CD4-positive, alpha-beta T cell treated with Interleukin-15 for 4 hours (primary cell): ENCODE data around the gene ARHGAP23.

Experiments used
- DNase-seq: peaks from one replicate; pipeline ENCODE4 v3.0.0-alpha.2; 2020; ENCODE audit warnings: low spot score

The ARHGAP23 gene, protein sequence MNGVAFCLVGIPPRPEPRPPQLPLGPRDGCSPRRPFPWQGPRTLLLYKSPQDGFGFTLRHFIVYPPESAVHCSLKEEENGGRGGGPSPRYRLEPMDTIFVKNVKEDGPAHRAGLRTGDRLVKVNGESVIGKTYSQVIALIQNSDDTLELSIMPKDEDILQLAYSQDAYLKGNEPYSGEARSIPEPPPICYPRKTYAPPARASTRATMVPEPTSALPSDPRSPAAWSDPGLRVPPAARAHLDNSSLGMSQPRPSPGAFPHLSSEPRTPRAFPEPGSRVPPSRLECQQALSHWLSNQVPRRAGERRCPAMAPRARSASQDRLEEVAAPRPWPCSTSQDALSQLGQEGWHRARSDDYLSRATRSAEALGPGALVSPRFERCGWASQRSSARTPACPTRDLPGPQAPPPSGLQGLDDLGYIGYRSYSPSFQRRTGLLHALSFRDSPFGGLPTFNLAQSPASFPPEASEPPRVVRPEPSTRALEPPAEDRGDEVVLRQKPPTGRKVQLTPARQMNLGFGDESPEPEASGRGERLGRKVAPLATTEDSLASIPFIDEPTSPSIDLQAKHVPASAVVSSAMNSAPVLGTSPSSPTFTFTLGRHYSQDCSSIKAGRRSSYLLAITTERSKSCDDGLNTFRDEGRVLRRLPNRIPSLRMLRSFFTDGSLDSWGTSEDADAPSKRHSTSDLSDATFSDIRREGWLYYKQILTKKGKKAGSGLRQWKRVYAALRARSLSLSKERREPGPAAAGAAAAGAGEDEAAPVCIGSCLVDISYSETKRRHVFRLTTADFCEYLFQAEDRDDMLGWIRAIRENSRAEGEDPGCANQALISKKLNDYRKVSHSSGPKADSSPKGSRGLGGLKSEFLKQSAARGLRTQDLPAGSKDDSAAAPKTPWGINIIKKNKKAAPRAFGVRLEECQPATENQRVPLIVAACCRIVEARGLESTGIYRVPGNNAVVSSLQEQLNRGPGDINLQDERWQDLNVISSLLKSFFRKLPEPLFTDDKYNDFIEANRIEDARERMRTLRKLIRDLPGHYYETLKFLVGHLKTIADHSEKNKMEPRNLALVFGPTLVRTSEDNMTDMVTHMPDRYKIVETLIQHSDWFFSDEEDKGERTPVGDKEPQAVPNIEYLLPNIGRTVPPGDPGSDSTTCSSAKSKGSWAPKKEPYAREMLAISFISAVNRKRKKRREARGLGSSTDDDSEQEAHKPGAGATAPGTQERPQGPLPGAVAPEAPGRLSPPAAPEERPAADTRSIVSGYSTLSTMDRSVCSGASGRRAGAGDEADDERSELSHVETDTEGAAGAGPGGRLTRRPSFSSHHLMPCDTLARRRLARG (N-terminal part only)

DNA sequence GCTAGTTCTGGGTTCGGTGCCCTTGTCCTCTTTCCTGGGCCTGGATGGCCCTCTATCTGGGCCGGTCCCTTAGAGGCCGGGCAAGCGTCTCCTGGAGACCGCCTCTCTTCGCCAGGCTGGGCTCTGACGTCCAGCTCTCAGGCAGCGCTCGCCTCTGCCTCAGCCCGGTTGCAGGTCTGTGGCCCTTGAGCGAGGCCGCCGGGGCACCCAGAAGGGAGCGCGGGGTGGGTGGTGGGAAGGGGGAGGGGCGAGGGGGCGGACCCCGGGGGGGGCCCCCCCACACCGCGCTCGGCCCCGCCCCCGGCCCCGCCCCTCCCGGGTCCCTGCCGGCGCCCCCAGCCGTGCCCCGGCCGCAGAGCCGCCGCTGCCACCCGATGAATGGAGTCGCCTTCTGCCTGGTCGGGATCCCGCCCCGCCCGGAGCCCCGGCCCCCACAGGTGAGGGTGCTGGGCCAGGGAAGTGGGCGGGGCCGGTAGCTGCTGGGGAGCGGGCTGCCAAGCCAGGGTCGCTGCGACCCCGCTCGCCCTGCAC is at the start of gene ARHGAP23:
ARHGAP23 (plus strand) TSS at position 353 of the 531 bp plus-strand sequence; CDS start at position 375, 22 bp downstream.
- DNase-seq, result peak; percentile 20

DNA sequence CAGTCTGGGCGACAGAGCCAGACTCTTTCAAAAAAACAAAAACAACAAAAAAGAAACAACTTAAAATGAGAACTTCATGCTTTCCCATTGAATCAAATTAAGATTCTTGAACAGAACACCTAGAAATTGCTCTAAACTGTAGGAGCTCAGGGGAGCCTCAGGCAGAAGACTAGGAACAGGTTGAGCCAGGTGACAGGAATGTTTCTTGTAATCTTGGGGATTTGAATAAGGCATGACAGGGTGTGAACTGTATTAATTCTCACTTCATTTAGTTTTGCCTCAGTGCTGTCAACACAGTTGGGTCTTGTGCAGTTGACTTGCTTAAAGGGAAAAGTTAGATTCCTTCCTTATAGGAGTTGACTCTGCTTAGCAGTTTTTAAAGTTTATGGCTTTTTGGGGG is 48.8 kb upstream of the ARHGAP23 start:
- DNase-seq, result no peak

DNA sequence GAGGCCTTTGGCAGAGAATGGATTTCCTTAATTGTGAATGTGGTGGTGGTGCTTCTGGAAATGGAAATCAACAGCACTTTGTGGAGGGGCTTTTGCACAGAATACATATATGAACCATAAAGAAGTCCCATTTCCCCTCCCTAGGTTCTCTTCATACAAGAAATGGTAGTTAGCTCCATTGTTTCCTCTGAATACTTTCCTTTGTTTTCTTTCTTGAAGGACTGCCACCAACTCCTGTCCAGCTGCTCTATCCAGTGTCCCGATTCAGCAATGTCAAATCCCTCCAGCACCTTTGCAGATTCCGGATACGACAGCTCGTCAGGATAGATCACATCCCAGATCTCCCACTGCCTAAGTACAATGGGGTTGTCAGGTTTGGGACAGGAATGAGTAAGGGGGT is 33.2 kb upstream of the ARHGAP23 start:
- no peak for DNase-seq

DNA sequence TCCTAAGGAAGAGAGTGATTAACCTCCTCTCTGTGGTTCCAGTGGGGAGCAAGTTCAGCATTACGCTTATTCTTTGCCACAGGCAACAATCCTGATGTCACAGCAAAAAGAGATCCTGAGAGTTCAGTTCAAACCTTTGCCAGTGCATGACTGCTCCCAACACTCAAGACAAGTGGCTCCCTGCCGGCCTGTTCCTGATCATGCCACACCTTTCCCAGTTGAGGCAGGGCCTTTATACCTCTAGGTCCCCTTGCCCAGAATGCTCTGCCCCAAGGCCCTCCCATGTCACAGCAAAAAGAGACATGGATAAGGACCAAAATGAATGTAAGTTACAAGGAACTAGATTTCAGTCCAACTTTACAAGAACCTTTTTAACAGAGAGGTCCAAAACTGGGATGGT is 31.0 kb upstream of the ARHGAP23 start:
- DNase-seq, result no peak

DNA sequence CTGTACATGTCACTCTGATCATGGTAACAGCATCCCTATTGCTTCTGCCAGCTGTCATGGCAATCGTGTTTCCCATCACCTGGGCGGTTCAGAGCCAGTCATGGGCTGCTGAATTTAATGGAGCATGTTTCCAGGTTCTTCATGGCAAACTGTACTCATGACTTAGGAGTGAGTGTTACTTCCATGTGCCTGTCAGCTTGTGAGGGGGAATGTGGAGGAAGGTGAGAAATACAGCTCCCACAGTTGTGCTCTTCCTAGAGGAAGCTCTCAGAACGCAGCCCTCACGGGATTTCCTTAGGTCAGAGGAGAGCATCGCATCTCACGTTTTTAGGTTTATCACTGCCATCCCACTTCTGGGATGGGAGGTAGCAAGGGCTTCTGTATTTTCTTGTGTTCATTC is 28.0 kb upstream of the ARHGAP23 start:
- DNase-seq, result no peak

DNA sequence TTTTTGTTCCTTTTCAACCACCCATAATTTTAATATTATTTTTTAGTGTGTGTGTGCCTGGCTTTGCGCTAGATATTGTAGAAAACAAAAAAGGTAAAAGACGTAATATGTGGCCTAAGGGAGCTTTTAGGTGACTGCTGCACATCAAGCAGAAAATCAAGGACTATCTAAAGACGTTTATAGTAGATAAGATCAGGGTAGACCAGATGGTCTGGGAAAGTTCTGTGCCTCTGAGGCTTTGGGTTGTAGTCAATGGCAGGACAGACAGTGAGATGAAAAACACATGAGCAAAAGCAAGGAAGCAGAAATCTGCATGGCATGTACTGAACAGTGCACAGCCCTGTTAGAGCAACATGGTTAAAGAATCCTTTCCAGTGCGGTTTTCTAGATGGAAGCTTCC is 26.8 kb upstream of the ARHGAP23 start:
- no peak for DNase-seq

DNA sequence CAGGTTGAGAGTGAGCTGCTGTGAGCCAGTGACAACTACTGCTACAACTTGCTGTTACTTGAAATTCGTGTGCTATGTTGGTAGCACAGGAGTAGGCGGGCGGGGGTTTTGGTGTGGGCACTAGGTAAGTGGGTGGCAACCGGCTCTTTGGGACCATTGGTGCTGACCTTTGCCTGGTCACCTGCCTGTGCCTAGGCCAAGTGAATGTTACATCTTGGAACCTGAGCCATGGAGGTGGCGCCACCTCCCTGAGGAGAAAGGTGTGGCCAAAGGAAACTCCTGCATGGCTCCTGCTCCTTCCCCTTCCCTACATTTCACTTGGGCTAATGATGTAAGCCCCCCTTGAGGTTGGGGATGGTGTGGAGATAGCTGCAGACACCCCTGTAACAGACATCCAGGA is 25.4 kb upstream of the ARHGAP23 start:
- no peak for DNase-seq

DNA sequence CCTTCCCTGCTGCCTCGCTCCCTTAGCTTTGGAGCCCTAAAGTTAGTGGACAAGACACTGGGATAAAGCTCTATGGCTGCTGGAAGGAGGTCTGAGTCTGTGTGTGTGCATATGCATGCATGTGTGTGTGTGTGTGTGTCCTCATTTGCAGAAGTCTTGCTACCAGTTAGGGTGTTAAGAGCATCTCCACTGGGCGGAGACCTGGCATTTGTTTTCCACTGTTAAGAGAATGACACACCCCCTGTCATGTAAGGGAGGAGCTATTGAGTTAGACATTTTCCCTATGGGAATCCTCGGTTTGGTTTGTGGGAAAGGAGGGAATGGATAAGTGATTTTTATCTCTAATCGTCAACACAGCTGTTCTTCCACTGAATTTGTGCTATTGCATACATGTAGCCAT is 24.8 kb upstream of the ARHGAP23 start:
- DNase-seq, result no peak

DNA sequence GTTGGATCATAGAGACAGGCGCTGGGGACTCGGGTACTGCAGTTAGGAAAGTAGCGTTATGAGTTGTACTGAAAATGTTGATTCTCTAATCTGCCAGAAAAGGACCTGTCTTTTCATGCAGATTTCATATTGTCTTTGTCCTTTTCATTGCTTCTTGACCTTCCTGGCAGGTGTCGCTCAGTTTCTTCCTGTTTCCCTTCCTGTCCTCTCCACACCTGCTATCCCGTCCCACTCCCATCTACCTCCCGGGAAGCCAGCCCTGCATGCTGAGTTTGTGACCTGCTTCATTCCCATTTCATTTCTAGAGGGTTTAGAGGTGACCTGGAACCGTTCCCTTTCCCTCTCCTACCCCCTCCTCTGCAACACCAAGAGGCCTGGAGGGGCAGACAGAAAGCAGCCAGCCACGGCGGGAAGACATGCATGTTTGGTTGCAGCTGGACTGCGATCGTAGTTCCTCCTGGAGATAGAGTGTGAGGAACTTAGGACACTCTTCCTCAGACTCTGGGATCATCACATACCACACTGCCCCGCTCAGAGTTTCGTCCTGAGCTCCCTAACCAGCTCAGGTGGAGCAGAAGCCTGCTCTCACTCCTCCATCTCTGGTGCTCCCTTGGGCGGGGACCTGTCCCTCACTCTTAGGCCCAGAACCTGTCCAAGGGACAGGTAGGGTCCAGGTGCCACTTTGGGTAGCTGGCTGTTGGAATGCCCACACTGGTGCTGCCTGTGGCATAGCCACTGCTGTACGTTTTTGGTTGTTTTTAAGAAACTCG is 23.9 kb upstream of the ARHGAP23 start:
- DNase-seq, result no peak

DNA sequence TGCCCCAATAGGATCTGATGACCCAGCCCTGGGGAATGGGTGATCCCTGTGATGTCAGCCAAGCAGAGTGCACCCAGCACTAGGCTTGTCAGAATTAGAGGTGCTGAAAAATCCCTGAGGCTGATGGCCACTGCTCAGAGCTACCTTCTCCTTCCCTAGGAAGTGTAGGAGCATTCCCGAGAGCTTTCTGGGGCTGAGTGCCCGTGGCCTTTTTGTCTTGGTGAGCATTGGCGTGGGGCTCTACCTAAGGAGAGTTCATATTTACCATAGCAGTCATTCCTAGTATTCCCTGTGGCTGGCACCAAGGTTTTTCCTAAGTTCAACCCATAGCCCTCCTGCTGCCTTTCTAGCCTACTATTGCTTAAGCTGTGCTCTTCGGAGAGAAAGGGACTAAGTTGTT is 22.6 kb upstream of the ARHGAP23 start:
- no peak for DNase-seq

DNA sequence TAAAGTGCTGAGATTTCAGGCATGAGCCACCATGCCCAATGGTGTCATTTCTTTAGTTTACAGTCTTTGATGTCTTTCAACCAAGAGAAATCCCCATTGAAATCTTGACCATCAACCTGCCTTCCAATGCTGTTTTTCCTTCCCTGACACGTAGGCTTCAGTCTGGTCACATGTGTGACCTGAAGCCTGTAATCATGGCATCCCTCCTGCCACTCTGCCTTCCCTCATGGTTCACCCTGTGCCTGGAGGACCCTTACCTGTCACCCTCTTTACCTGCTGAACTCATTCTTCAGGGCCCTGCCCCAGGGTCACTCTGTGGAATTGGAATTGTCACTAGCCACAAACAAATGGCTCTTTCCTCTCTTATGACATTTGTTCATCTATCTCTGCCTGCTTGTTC is 18.1 kb upstream of the ARHGAP23 start:
- no peak for DNase-seq

DNA sequence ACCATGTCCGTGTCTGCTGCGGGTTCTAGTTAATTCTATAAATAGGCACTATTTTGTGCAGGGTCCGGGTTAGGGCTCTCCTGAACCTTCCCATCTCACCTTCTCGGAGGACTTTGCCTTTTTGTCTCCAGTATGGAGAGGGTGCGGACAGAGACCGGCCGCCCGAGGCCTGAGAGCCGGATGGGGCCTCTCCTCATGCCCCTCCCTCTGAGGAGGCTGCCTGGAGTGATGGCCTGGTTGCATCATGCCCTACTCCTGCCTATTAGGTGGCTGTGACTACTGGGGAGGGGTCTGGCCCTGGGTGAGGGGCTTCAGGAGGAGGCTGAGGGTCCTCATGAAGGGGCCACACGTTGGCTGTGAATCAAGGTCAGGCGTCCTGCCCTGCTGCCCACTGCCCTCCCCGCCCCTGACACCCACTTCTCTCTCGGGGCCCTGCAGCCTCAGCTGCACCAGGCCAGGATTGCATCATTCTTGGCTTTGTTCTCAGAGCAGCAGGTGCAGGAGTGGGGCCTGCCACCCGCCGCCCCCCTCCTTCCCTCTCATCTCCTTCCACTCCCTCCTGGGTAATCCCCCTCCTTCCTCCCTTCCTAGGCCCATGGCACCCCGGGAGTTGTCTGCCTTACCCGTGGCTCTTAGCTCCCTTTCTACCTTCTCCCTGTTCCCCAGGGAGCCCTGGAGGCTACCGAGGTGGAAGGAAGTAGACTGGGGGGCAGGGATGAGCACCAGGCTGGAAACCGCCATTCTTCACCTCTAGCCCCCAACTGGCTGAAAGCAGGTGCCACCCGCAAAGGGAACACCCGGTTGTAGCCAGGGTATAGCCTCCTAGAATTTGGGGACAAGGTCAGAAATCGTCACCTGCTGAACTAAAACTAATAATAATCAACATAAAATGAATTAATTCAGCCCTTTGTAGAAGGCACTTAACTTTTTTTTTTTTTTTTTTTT is 12.7 kb upstream of the ARHGAP23 start:
- no peak for DNase-seq

DNA sequence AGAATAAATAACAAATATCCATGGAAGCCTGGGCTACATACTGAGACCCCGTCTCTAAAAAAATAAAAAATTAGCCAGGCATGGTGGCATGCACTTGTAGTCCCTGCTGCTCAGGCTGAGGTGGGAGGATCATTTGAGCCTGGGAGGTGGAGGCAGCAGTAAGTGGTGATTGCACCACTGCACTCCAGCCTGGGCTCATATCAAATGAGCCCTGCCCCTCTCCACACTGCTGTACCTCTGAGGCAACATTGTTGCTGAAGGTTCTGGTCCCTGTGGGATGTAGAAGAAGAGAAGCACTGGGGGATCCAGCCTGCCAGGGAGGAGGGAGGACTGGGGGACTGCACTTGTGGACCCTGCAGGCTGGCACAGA is 11.4 kb upstream of the ARHGAP23 start:
- no peak for DNase-seq

DNA sequence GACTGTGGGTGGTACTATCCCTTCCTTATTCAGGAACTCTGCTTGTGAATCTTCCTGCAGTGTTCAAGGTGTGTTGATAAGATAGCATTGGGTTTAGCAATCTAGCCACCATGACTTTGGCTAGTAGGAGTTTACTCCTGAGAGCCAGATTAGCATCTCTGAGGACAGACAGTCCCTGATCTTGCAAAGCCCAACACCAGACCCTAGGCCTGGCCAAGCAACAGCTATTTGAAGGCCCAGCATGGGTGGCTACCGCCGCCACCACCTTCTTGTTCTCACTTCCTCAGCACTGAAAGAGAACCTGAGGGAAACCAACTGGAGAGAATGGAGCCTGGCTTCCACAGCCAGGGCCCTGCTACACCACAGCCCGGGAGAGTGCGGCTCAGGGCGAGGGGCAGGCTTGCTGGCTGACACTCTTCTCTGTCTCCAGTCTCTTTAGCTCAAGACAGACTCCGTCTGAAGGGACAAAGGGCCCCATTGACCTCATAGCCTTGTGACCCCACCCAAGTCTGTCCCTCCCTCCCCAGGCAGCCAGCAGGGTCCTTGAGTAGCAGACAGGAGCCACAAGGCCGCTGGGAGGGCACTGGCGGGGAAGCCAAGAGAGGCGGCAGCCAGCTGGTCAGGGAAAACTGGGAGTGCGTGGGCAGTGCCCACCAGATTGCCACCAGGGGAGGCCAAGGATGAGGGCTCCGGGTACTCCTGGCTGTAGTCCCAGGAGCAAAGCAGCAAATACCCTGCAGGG is 10.9 kb upstream of the ARHGAP23 start:
- no peak for DNase-seq

DNA sequence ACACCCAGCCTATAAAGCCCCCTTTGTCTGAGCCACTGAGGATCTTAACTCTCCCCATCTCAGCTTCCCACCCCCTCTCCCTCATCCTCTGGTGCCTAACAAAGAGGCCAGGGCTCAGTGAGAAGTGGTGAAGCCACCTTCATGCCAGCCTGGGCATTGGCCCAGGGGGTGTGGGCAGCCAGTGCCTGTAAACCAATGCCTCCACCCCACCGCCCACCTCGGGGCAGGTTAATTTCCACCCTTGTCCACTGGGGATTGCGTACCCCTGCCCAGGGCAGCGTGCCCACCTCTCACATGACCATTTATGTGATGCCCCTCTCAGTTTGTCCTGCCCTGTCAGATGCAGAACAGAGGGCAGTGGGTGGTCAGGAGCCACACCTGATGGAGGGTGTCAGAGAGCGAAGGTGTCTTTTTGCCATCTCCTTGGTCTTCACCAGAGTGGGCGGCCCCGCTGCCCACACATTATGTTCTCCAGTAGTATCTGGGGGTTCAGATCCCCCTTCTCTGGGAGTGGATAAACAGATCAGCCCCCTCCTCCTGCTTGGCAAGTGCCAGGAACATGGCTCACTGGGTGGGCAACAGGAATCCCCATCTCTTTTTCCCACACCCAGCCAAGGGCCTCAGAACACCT is 10.1 kb upstream of the ARHGAP23 start:
- no peak for DNase-seq

DNA sequence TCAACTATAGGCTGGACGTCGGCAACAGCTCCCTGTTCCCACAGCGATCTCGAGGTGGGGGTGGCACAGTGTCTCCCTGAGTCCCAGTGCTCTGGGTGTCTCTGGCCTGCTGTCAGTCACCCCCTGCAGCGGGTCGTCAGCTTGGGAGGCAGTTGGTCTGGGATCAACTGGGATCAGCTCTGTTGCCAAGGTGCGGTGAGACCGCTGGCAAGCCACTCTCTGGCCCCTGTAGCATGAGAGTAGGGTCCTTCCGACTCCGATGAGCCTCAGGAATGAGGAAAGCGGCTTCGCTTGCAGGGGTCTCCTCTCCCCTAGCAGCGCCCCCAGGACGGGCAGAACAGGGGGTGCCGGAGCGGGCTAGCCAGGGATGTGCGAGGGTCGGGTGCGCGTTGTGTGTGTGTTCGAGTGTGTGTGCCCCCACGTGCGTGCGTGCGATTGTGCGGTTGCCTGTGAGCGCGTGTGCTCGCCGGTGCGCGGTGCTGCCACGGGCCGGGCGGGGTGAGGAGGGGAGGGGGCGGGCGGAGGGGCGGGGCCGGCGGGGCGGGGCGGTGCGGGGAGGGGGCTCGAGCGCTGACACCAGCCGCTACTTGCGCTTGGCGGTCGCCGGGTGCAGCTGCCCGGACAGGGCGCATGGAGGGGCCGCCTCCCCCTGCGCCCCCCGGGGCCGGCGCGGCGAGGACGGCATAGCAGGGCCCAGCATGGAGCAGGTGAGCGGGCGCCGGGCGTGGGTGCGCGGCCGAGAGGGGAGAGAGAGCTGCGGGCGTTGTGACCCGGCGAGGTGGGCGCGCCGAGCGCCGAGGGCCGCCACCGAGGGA is 9.4 kb upstream of the ARHGAP23 start:
- no peak for DNase-seq

DNA sequence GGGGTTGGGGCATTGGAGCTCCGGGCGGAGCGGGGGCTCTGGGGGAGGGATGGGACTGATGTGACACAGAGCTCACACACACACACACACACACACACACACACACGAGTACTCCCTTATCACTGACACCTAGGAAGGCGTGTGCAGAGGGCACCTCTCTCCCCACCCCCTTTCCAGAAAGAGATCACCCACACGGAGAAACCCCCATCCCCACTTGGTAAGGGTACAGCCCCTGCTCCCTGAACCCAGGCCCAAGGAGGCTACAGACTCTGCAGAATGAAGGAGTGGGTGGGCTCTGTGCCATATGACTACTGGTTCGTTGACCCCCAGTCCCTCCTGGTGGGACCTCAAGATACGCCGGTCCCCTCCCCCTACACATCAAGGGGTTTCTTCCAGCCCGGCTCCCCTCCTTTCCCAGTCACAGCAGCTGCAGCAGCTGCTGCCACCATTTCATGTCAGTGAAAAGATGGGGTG is 8.7 kb upstream of the ARHGAP23 start:
- DNase-seq, result no peak

DNA sequence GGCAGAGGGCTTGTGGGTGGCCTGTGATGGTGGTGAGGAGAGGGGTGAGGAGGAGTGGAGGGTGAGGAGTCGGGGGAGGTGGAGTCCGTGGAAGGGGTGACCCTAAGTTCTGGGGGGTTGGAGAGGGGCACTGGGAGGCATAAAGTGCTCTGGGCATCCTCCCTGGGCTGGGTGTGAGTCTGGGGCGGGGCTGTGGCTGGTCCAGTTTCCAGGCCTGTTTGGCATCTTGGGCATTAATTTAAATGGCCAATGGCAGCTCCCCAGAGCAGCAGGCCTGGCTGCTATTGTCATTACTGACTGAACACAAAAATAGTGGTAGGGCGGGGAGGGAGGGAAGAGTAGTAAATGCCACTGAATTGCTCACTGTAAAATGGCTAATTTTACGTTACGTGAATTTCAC is 7.7 kb upstream of the ARHGAP23 start:
- no peak for DNase-seq
